ENCODE data around the gene THSD8.

The THSD8 gene

DNA sequence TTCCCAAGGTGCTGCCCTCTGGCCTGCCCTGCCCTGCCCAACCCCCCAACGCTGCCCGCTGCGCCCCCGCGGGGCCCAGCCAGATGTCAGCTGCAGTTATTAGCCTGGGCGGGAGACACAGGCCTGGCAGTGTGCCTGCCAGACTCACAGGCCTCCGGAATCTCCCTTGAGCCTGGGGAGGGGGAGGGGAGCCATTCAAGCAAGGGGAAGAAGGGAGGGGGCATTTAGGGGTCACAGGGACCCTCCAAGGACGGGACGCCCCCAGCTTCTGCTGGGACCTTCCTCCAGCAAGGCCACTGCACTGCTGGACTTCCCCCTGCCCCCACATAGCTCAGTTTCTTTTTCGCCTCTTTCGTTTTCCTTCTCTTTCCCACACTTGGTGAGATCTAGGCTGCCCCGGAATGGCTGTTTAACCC, 13.2 kb upstream of the THSD8 start:
- peak overlapping the region; percentile 65 for H3K4me3 ChIP-seq (ENCODE audit: low read depth, low read length)

DNA sequence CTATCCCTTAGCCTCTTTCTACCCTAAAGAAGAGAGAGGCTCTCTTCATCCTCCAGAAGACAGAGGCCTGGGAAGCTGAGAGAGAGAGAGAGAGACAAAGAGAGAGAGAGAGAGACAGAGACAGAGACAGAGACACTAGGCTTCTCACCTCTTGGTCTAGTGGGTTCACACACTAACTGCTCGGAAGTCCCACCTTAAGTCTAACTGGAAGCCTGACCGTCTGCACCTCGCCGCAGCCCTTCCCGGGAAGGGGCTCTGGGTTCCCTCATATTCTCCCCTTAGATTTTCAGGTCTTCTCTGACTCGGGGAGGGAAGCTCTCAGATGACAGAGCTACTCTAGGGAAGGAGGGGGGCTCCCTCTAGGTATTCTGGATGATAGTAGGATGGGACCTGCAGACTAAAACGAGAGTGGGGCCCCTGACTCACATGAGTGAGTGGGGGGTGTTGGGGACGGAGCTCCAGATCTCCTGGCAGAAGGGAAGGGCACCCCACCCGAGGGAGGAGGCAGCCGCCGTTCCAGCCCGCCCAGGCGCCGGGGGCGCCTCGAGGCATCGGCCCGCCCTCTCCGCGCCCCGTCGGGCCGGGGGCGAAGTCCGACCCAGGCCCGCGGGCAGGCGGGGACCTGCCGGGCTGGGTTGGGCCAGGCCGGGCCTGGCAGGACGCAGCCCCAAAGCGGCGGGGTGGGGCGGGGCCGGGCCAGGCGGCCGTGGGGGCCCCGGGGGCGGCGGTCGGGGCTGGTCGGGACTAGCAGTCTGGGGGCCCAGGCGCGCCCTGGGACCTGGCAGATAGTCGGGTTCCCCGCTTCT, 12.6 kb upstream of the THSD8 start:
- Histone ChIP-seq H3K27ac (ENCODE audit: low read depth, low read length) (peak overlapping the region; percentile 57; the same call in 1 of the 2 replicates), H3K27me3 (ENCODE audit: control insufficient read depth, insufficient read depth, low read length) (peaks cover 7% of the 10 kb centered on the region; the same call in 1 of the 2 replicates), H3K4me1 (ENCODE audit: control insufficient read depth, insufficient read depth, low read length) (peaks cover 42% of the 10 kb centered on the region), H3K36me3 (ENCODE audit: control insufficient read depth, insufficient read depth, low read length) (no peaks in the 10 kb centered on the region), H3K9ac (ENCODE audit: low read length) (peak overlapping the region; percentile 54), H3K4me3 (ENCODE audit: low read depth, low read length) (peak overlapping the region; percentile 65), H3K9me3 (ENCODE audit: control insufficient read depth, insufficient read depth, low read depth, low read length) (no peaks in the 10 kb centered on the region)

More for the DNA sequence above, 13.2 kb upstream of the THSD8 start:
- peak overlapping the region; percentile 48 for H3K9ac ChIP-seq (ENCODE audit: low read length)
- H3K4me1 ChIP-seq (ENCODE audit: control insufficient read depth, insufficient read depth, low read length), result peaks cover 43% of the 10 kb centered on the region
- peaks cover 7% of the 10 kb centered on the region; the same call in 1 of the 2 replicates for H3K27me3 ChIP-seq (ENCODE audit: control insufficient read depth, insufficient read depth, low read length)
- H3K9me3 ChIP-seq (ENCODE audit: control insufficient read depth, insufficient read depth, low read depth, low read length), result no peaks in the 10 kb centered on the region
- peak overlapping the region; percentile 57; the same call in 1 of the 2 replicates for H3K27ac ChIP-seq (ENCODE audit: low read depth, low read length)
- H3K36me3 ChIP-seq (ENCODE audit: control insufficient read depth, insufficient read depth, low read length), result no peaks in the 10 kb centered on the region

DNA sequence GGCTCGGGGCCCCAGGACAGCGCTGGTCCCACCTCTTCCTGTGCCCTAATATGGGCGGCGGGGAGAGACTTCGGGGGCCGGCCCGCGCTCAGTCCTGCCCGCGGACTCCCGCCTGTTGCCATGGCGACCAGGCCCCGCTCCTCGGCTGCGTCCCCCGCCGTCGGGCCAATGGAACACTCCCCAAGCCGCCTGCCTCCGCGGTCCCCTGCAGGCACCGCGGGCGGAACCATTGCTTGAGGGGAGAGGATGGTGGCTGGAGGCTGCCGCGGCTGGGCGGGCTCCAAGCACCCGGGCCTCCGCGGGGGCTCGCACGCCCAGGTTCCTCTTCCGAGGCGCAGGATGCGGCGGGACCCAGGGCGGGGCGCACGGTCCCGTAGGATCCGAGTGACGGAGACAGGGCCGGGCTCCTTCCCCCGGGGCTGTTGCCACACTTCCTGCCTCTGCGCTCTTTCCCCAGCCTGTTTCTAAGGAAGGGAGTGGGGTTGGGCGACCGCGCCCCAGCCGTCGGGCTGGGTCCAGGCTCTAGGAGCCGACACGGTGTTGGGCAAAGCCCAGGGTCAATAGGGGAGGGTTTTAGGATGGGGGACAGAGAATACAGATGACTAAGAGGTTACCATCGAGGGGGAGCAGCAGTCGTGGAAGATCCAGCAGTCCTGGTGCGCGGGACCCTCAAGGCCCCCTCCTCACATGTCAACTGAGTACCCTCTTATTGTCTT, 11.8 kb upstream of the THSD8 start:
- peak overlapping the region; percentile 65 for H3K4me3 ChIP-seq (ENCODE audit: low read depth, low read length)
- no peak overlapping the region for H3K27ac ChIP-seq (ENCODE audit: low read depth, low read length)
- H3K9ac ChIP-seq (ENCODE audit: low read length), result peak overlapping the region; percentile 54
- no peaks in the 10 kb centered on the region for H3K36me3 ChIP-seq (ENCODE audit: control insufficient read depth, insufficient read depth, low read length)
- peaks cover 41% of the 10 kb centered on the region for H3K4me1 ChIP-seq (ENCODE audit: control insufficient read depth, insufficient read depth, low read length)
- no peaks in the 10 kb centered on the region for H3K9me3 ChIP-seq (ENCODE audit: control insufficient read depth, insufficient read depth, low read depth, low read length)
- H3K27me3 ChIP-seq (ENCODE audit: control insufficient read depth, insufficient read depth, low read length), result peaks cover 7% of the 10 kb centered on the region; the same call in 1 of the 2 replicates

DNA sequence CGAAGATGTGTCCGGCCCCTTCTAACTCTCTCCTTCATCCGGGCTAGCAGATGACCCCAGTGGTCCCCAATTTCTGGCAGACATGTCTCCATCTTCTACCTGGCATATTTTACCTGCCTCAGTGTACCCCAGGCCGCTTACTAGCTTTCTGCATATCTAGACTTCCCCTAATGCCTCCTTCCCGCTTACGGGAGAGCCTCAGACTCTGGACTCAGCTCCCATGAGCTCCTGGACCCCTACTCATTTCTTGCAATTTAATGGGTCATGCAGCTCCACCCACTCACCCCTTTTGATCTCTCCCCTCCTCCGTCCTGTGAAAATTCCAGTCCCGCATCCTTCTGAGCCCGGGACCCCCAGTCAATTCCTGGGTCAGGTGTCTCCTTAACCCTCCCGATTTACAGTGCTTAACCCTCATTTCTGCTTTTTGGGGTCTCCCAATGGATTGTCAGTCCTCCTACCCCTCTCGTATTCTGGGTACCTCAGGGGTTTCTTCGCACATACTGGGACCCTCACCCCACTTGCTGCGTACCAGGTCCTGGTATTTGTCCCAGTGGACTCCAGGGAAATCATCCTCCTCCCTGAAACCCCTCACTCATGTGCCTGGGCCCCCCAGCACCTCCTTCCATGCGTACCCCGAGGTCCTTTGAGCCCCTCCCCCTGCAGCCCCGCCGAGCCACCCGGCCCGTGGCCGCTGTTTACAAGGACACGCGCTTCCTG, 11.1 kb upstream of the THSD8 start:
- Histone ChIP-seq H3K27me3 (ENCODE audit: control insufficient read depth, insufficient read depth, low read length) (peaks cover 7% of the 10 kb centered on the region; the same call in 1 of the 2 replicates), H3K4me3 (ENCODE audit: low read depth, low read length) (peak overlapping the region; percentile 65), H3K9ac (ENCODE audit: low read length) (peak overlapping the region; percentile 54), H3K4me1 (ENCODE audit: control insufficient read depth, insufficient read depth, low read length) (peaks cover 37% of the 10 kb centered on the region), H3K27ac (ENCODE audit: low read depth, low read length) (no peak overlapping the region; the same call in 1 of the 2 replicates), H3K9me3 (ENCODE audit: control insufficient read depth, insufficient read depth, low read depth, low read length) (no peaks in the 10 kb centered on the region), H3K36me3 (ENCODE audit: control insufficient read depth, insufficient read depth, low read length) (no peaks in the 10 kb centered on the region)

DNA sequence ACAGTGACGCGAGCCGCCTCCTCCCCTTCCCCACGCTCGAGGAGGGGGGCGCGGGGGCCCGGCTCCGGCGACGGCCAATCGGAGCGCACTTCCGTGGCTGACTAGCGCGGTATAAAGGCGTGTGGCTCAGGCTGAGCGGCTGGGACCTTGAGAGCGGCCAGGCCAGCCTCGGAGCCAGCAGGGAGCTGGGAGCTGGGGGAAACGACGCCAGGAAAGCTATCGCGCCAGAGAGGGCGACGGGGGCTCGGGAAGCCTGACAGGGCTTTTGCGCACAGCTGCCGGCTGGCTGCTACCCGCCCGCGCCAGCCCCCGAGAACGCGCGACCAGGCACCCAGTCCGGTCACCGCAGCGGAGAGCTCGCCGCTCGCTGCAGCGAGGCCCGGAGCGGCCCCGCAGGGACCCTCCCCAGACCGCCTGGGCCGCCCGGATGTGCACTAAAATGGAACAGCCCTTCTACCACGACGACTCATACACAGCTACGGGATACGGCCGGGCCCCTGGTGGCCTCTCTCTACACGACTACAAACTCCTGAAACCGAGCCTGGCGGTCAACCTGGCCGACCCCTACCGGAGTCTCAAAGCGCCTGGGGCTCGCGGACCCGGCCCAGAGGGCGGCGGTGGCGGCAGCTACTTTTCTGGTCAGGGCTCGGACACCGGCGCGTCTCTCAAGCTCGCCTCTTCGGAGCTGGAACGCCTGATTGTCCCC, 10.4 kb upstream of the THSD8 start, which contains the start of gene JUNB:
Gene JUNB, plus strand, starts transcription at position 142 of the 706 bp plus-strand sequence. Its CDS starts 286 bp downstream, at position 428.
- H3K27me3 ChIP-seq (ENCODE audit: control insufficient read depth, insufficient read depth, low read length), result peaks cover 7% of the 10 kb centered on the region; the same call in 1 of the 2 replicates
- H3K9ac ChIP-seq (ENCODE audit: low read length), result peak within 1 kb of the TSS; percentile 55
- peak within 1 kb of the TSS; percentile 35; the same call in 1 of the 2 replicates for H3K27ac ChIP-seq (ENCODE audit: low read depth, low read length)
- peaks cover 38% of the 10 kb centered on the region for H3K4me1 ChIP-seq (ENCODE audit: control insufficient read depth, insufficient read depth, low read length)
- H3K36me3 ChIP-seq (ENCODE audit: control insufficient read depth, insufficient read depth, low read length), result no peaks in the 10 kb centered on the region
- peak within 1 kb of the TSS; percentile 65 for H3K4me3 ChIP-seq (ENCODE audit: low read depth, low read length)
- no peaks in the 10 kb centered on the region for H3K9me3 ChIP-seq (ENCODE audit: control insufficient read depth, insufficient read depth, low read depth, low read length)

DNA sequence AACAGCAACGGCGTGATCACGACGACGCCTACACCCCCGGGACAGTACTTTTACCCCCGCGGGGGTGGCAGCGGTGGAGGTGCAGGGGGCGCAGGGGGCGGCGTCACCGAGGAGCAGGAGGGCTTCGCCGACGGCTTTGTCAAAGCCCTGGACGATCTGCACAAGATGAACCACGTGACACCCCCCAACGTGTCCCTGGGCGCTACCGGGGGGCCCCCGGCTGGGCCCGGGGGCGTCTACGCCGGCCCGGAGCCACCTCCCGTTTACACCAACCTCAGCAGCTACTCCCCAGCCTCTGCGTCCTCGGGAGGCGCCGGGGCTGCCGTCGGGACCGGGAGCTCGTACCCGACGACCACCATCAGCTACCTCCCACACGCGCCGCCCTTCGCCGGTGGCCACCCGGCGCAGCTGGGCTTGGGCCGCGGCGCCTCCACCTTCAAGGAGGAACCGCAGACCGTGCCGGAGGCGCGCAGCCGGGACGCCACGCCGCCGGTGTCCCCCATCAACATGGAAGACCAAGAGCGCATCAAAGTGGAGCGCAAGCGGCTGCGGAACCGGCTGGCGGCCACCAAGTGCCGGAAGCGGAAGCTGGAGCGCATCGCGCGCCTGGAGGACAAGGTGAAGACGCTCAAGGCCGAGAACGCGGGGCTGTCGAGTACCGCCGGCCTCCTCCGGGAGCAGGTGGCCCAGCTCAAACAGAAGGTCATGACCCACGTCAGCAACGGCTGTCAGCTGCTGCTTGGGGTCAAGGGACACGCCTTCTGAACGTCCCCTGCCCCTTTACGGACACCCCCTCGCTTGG, 9.6 kb upstream of the THSD8 start:
- Histone ChIP-seq H3K4me1 (ENCODE audit: control insufficient read depth, insufficient read depth, low read length) (peaks cover 38% of the 10 kb centered on the region), H3K9ac (ENCODE audit: low read length) (peak overlapping the region; percentile 55), H3K27me3 (ENCODE audit: control insufficient read depth, insufficient read depth, low read length) (peaks cover 7% of the 10 kb centered on the region; the same call in 1 of the 2 replicates), H3K36me3 (ENCODE audit: control insufficient read depth, insufficient read depth, low read length) (no peaks in the 10 kb centered on the region), H3K4me3 (ENCODE audit: low read depth, low read length) (peak overlapping the region; percentile 65), H3K27ac (ENCODE audit: low read depth, low read length) (peak overlapping the region; percentile 35; the same call in 1 of the 2 replicates), H3K9me3 (ENCODE audit: control insufficient read depth, insufficient read depth, low read depth, low read length) (no peaks in the 10 kb centered on the region)

DNA sequence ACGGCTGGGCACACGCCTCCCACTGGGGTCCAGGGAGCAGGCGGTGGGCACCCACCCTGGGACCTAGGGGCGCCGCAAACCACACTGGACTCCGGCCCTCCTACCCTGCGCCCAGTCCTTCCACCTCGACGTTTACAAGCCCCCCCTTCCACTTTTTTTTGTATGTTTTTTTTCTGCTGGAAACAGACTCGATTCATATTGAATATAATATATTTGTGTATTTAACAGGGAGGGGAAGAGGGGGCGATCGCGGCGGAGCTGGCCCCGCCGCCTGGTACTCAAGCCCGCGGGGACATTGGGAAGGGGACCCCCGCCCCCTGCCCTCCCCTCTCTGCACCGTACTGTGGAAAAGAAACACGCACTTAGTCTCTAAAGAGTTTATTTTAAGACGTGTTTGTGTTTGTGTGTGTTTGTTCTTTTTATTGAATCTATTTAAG, 9.0 kb upstream of the THSD8 start:
- no peaks in the 10 kb centered on the region for H3K9me3 ChIP-seq (ENCODE audit: control insufficient read depth, insufficient read depth, low read depth, low read length)
- H3K27ac ChIP-seq (ENCODE audit: low read depth, low read length), result peak overlapping the region; percentile 94; the same call in 1 of the 2 replicates
- H3K27me3 ChIP-seq (ENCODE audit: control insufficient read depth, insufficient read depth, low read length), result peaks cover 7% of the 10 kb centered on the region; the same call in 1 of the 2 replicates
- H3K9ac ChIP-seq (ENCODE audit: low read length), result peak overlapping the region; percentile 55
- H3K4me1 ChIP-seq (ENCODE audit: control insufficient read depth, insufficient read depth, low read length), result peaks cover 38% of the 10 kb centered on the region
- H3K4me3 ChIP-seq (ENCODE audit: low read depth, low read length), result peak overlapping the region; percentile 65
- H3K36me3 ChIP-seq (ENCODE audit: control insufficient read depth, insufficient read depth, low read length), result no peaks in the 10 kb centered on the region

DNA sequence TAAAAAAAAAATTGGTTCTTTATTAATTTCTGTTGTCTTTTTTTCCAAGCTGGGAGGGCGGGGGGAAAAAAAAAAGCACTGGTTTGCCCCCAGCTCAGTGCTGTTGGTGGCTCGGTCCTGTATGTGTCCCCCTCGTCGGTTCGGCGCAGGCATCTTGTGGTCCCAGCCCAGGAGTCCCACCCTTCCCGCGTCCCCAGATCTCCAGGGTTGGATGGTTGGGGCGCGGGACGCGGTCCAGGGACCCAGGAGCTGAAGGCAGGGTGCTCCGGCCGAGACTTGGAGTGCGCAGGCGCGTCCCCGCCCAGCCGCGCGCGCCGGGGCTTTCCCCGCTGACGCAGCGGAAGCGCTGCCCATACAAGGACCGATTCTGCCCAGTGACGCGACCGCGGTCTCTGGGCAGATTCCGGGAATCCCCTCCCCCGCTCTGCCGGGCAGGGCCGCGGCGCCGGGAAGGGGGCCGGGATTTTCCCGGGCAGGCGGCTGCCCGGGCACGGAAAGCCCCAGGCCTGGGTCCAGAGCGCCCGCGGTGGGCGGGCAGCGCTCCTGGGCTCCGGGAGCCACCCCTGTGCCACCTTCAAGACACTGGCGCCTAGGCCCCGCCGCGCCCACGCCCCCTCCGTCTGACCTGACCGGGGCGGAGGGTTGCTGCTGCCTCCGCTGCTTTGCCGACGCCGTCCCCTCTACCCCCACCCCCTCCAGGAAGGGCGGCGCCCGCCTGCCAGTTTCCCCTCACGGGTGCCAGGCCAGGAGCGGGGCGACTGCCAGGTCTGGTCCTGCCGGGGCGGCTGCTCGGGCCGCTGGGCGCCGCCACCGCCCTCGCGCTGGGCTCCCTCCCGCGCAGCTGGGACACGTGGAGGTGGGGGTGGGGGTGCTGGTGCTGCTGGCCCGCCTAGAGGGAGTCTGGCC, 8.3 kb upstream of the THSD8 start:
- peaks cover 31% of the 10 kb centered on the region for H3K4me1 ChIP-seq (ENCODE audit: control insufficient read depth, insufficient read depth, low read length)
- H3K9me3 ChIP-seq (ENCODE audit: control insufficient read depth, insufficient read depth, low read depth, low read length), result no peaks in the 10 kb centered on the region
- H3K36me3 ChIP-seq (ENCODE audit: control insufficient read depth, insufficient read depth, low read length), result peaks cover under 1% of the 10 kb centered on the region; the same call in 1 of the 2 replicates
- H3K27ac ChIP-seq (ENCODE audit: low read depth, low read length), result peak overlapping the region; percentile 94
- peaks cover 7% of the 10 kb centered on the region; the same call in 1 of the 2 replicates for H3K27me3 ChIP-seq (ENCODE audit: control insufficient read depth, insufficient read depth, low read length)
- H3K4me3 ChIP-seq (ENCODE audit: low read depth, low read length), result peak overlapping the region; percentile 65
- peak overlapping the region; percentile 77 for H3K9ac ChIP-seq (ENCODE audit: low read length)

All from HUES6 (cell line).